Stimulated activated CD4-positive, alpha-beta T cell treated with anti-CD3 and anti-CD28 coated beads, Interleukin-1b, Interleukin-23, amount 100 ng/mL, for 1 hour (primary cell): Measurements from ENCODE around the gene SLCO2A1.

Source experiments
- DNase-seq, 2 donors: peaks; one replicate each; pipeline ENCODE4 v3.0.0-alpha.2; 2020; ENCODE audit warnings: low read depth in 2 of 2

SLCO2A1 gene

GRCh38 chr3:134060561-134061385, 31.0 kb upstream of the SLCO2A1 start:
- no peak for DNase-seq

DNA sequence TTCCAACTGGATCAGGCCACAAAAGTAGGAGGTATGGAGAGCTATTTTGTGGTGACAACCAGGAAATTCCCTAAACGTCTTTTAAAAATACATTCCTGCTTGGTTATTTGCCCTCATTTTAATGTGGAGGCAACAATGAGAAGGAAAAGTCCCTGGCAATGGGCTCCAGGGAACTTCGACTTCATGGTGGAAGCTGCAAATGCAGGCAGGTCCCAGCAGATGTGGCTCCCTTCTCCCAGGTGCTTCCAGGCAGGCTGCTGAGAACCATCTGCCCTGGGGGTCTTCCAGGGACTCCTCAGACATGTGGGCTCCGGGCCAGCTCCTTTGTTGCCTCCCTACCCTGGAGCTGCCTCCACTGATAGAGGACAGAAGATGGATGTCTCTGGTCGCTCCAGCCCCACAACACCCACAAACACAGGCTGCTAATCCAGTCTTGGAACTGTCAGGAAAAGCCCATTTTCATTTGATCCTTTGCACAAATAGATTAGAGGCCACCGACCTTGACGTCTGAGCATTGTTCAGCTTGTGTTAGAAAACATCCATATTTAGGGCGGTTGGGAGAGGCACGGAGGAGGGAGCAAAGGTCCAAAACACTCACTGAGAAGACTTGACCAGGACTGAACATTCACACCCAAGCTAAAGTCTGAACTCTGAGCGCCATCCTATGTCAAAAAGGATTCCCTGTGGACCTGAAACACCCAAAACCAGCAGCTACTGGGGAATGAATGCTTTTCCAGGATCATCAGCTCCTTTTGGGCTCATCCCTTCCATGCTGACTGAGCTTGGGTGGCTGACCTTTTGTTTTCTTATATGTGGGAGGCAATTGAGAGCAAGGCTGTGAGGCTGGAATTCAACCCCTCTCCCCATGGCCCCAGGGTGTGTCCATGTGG, 30.2 kb upstream of the SLCO2A1 start:
- DNase-seq = no peak

DNA sequence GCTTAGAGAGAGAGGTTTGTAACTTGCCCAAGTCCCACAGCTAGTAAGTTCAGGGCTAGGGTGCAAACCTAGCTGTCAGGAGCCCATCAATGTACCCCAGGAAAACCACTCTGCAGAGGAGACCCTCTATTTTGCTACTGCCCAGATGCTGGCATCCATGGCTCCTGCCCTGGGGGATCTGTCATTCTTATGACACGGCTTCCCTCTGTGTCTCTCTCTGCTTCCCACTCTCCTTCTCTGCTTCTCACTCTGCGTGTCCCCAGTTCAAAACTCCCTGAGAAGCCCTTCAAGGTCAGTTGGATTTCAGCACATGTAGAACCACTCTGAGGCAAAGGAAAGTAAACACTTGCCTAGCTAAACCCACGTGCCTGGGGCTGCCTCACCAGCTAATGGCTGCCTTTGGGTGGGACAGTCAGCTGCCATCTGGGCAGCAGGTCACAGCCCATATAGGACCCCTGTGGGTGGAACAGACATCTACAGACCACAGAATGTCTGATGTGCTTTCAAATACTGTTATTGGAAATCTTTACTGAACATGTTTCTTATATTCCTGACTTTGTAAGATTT, 29.4 kb upstream of the SLCO2A1 start:
- DNase-seq = no peak

DNA sequence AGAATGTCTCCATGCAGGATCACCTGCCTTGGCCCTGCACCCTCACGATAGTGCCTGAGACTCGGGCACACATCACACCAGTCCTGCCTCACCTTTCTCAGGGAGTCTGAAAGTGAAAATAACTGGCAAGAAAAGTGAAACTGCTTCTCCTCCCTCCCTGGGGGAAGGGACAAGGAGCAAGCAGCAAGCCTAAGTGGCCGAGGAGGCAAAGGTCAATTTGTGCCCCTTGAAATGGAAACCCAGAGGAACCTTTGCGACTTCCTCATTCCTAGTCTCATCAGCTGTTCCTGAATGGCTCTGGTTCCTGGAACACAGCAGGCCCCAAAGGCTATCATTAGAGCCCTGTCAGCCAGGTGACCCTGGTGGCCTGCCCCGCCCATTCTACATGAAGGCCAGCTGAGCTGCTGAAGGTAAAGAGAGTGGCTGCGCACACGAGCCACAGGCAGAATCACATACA, 28.0 kb upstream of the SLCO2A1 start:
- no peak for DNase-seq

DNA sequence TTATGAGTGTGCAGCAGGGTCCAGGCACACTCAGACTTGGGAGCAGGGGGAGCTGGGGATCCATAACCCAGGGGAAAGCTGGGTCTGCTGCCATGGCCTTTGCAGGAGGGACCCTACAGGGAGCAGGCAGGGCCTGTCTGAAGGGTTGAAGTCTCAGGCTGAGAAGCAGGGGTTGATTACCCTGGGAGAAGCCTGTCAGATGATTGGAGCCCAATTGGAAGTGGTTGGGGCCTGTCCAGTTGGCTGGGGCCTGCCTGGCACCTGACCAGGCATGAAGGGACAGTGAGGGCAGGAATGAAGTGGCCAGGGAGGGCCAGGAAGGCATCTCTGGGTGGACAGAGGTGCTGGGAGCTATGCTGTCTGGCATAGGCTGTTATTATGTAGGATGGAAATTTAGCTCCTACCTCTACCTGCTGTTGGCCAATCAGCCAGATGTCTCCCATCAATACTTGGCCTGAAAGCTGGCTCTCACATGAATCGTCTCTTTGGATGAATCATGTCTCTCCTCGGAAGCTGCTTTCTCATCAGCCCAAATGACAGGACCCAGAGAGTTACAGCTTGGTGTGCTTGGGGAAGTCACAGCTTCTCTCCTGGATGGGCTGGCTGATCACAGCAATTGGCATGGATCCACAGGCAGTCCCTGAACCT, 27.4 kb upstream of the SLCO2A1 start:
- DNase-seq = no peak

GRCh38 chr3:134056464-134056891, 26.8 kb upstream of the SLCO2A1 start:
- DNase-seq = no peak

DNA sequence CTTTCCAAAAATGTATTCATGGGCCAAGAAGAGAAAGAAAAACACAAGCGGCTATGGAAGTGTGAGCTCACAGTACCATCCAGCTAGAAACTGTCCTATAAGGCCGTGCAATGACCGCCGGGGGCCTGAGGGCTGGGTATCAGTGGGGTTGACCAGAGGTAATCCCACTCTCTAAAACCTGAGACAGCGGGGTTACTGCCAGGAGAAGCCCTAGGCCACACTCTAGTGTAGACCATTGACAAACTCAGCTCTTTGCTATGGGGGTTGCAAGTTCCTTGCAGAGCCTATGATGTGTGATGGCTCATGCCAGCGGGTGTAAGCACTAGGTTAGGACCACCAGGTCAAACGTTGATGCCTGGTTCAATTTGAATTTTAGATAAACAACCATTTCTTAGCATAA, 25.9 kb upstream of the SLCO2A1 start:
- DNase-seq = no peak

GRCh38 chr3:134054881-134055280, 25.2 kb upstream of the SLCO2A1 start:
- DNase-seq = no peak

- no peak for DNase-seq
Observed at GRCh38 chr3:134054231-134054630, 24.5 kb upstream of the SLCO2A1 start.

DNA sequence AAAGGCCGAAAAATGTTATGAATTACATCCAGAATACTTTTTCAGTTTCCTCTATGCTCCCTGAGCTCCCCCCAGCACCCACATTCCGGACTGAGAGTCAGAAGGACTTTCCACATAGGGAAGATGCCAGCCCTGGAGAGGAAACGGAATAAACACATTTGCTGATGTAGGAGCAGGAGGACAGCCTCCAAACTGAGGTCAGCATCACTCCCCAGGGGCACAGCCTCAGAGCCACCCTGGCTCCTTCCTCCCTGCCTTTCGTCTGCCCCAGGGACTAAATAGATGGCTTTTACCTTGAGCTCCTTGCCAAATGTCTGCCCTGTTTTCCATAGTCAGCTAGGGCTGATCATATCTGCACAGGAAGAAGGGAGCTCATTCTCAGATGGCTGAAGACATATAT, 22.6 kb upstream of the SLCO2A1 start:
- DNase-seq = no peak

GRCh38 chr3:134049676-134050075, 20.0 kb upstream of the SLCO2A1 start:
- DNase-seq = no peak

- no peak for DNase-seq
Observed at GRCh38 chr3:134048278-134048996, 18.7 kb upstream of the SLCO2A1 start.

DNA sequence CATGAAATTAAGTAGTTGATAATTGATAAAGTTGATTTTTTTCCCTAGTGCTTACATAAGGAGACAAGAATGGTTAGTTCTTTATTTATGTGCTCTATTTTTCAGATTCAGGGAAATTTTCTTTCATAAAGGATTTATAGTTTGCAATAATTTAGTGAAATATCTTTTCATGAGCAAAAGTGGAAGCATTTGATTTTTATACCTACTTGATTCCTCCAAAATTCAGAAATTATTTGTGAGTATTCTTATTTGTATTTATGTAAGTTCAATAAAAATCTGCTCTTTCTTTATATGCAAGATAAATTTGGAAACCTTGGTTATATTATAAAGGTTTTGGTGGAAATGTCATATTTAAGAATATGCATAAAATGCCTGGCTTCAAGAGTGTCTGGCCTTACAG, 14.7 kb upstream of the SLCO2A1 start:
- DNase-seq = no peak

DNA sequence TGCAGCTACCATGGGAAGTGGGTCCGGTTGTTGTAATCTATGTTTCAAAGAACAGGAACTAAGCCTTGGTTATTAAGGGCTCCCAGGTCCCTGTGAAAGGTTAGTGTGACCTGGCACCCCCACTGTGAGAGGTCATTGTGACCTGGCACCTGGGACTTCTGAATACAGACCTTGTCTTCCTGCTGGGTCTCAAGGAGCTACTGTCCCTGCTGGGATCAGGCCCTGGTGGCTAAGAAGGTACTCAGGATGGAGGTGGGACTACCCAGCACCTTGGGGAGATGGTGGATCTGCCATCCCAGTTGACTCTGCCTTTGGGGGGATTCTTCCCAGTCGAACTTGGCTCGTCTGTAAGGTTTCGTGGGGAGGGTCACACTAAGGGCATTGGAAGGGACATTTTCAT, 10.3 kb upstream of the SLCO2A1 start:
- no peak for DNase-seq

- DNase-seq = no peak
Observed at GRCh38 chr3:134039161-134039862, 9.6 kb upstream of the SLCO2A1 start.

DNA sequence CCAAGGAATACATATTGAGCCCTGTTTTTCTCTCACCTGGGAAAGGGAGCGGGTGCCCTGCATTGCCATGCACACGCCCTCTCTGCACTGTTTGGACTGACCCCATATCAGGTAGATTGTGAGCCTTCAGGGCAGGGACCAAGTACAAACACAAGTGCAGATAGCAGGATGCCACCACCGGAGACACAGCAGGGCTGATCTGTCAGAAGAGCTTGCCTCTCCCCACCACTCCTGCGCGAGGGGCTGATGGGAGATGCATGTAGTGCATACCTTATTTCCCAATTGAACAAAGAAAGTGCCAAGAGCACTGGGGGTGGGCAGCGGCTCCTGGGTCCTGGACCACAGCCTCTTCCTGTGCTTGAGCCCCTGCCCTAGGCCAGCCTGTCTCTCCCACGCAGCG, 9.0 kb upstream of the SLCO2A1 start:
- DNase-seq = no peak

GRCh38 chr3:134038071-134038491, 8.4 kb upstream of the SLCO2A1 start:
- DNase-seq = no peak

- DNase-seq = no peak
Observed at GRCh38 chr3:134037168-134037567, 7.4 kb upstream of the SLCO2A1 start.

DNA sequence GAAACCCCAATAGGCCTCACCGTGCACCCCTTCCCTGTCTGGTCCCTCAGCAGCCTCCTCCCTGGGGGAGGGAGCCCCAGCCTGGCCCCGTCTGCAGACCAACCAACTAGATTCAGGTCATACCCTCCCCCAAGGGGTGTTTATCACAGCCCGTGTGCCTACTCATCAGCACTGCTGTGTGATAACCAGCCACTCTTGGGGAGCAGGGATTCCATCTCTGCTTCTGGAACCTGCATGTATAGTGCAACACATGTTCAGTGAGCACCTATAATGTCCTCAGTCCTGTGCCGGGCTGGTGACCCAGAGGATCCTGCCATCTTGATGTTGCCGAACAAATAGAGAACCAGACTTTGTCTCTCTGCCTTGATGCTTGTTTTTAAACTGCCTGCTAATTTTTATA, 6.6 kb upstream of the SLCO2A1 start:
- no peak for DNase-seq

DNA sequence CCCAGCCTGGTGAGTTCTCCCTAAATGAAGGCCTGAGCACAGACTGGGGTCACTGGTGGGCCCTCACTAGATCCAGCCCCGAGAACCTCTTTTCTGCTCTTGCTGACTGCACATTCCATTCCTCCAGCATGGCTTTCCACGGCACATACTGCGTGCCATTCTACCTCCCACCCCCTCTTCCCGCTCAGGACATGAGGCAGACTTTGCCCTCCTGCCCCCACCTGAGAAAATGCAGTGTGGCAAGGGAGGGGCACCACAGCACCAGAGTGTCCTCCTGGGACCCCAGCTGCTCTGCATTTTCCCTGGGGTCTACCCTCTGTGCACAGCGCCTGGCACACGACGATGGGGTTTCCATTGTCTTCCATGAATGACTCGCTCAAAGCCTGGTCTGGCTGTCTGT, 6.1 kb upstream of the SLCO2A1 start:
- DNase-seq = no peak
